ENCODE measurements around the gene BCL2L14.

DNA sequence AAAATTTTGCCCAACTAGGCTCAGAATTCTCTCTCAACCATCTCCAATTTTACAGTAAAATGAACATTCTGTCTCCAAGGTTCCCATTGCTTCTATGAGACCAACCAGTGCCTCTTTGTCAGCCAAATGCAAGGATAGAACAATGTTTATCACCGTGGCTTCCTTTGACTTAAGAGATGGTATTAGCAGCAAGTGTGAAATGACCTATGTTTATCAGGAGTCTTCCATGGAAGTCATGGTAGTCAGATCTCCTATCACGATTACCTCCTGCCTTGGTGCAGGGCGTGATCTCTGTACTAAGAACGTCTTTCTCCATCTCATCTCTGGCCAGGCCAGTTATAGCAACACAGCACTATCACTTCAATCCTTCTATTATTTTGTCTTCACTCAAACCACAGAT is 6.1 kb upstream of the BCL2L14 start:
- TF ChIP-seq, protein P1, sequence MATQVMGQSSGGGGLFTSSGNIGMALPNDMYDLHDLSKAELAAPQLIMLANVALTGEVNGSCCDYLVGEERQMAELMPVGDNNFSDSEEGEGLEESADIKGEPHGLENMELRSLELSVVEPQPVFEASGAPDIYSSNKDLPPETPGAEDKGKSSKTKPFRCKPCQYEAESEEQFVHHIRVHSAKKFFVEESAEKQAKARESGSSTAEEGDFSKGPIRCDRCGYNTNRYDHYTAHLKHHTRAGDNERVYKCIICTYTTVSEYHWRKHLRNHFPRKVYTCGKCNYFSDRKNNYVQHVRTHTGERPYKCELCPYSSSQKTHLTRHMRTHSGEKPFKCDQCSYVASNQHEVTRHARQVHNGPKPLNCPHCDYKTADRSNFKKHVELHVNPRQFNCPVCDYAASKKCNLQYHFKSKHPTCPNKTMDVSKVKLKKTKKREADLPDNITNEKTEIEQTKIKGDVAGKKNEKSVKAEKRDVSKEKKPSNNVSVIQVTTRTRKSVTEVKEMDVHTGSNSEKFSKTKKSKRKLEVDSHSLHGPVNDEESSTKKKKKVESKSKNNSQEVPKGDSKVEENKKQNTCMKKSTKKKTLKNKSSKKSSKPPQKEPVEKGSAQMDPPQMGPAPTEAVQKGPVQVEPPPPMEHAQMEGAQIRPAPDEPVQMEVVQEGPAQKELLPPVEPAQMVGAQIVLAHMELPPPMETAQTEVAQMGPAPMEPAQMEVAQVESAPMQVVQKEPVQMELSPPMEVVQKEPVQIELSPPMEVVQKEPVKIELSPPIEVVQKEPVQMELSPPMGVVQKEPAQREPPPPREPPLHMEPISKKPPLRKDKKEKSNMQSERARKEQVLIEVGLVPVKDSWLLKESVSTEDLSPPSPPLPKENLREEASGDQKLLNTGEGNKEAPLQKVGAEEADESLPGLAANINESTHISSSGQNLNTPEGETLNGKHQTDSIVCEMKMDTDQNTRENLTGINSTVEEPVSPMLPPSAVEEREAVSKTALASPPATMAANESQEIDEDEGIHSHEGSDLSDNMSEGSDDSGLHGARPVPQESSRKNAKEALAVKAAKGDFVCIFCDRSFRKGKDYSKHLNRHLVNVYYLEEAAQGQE (IDR thresholded peaks at IDR 0.05; ENCODE audit: insufficient replicate concordance, low read depth), result no peak
- TF ChIP-seq CTCF (IDR thresholded peaks at IDR 0.05; ENCODE audit: insufficient read depth, low read length), result no peak
- TF ChIP-seq GABPA (IDR thresholded peaks at IDR 0.05; ENCODE audit: low read depth), result no peak
